Hepatocyte (in vitro differentiated cells): ENCODE results near the gene TXNDC5. TPM values are rescaled to one million over a fixed set of nuclear protein-coding genes. Genes with fewer than 3 reads are reported as not detected.

Experiments used
- DNase-seq: peaks from one replicate; pipeline ENCODE4 v3.0.0-alpha.2; 2016; ENCODE audit warnings: low spot score
- H2AFZ ChIP-seq: fragments of 200-600 bp; sonication (generic); 2 replicates; pipeline ENCODE4 v1.6.0; 2016; ENCODE audit warnings: antibody characterized with exemption, mild to moderate bottlenecking
- H3K27ac ChIP-seq: fragments of 200-600 bp; sonication (generic); 2 replicates; pipeline ENCODE4 v1.5.1; 2016; ENCODE audit warnings: mild to moderate bottlenecking
- H3K27me3 ChIP-seq: fragments of 200-600 bp; sonication (generic); 2 replicates; pipeline ENCODE4 v1.6.1; 2016
- H3K36me3 ChIP-seq: fragments of 200-600 bp; sonication (generic); replicated peaks from 2 replicates; pipeline ENCODE4 v1.5.1; 2016; ENCODE audit warnings: low read depth; ENCODE audit not compliant: insufficient read depth
- H3K4me1 ChIP-seq: fragments of 200-600 bp; sonication (generic); 2 replicates; pipeline ENCODE4 v1.5.1; 2016; ENCODE audit warnings: mild to moderate bottlenecking, moderate library complexity; ENCODE audit not compliant: insufficient read depth
- H3K4me2 ChIP-seq: fragments of 200-600 bp; sonication (generic); 2 replicates; pipeline ENCODE4 v1.6.0; 2016
- H3K4me3 ChIP-seq: fragments of 200-600 bp; sonication (generic); 2 replicates; pipeline ENCODE4 v1.5.1; 2016; ENCODE audit warnings: mild to moderate bottlenecking
- H3K79me2 ChIP-seq: fragments of 200-600 bp; sonication (generic); 2 replicates; pipeline ENCODE4 v1.6.0; 2017; ENCODE audit warnings: mild to moderate bottlenecking
- H3K9me2 ChIP-seq: fragments of 200-600 bp; sonication (generic); replicated peaks from 2 replicates; pipeline ENCODE4 v1.6.0; 2017; ENCODE audit warnings: mild to moderate bottlenecking; ENCODE audit not compliant: insufficient read depth
- H3K9me3 ChIP-seq: fragments of 200-600 bp; sonication (generic); 2 replicates; pipeline ENCODE4 v1.5.1; 2016; ENCODE audit warnings: low read depth, mild to moderate bottlenecking
- H4K20me1 ChIP-seq: fragments of 200-600 bp; sonication (generic); 2 replicates; pipeline ENCODE4 v1.6.0; 2016; ENCODE audit warnings: mild to moderate bottlenecking; ENCODE audit not compliant: insufficient read depth, poor library complexity, severe bottlenecking
- EZH2 ChIP-seq: fragments of 200-600 bp; sonication (generic); IDR thresholded peaks from 2 replicates; pipeline ENCODE4 v1.6.1; 2016; ENCODE audit warnings: antibody characterized with exemption, mild to moderate bottlenecking, borderline replicate concordance
- EZH2phosphoT487 ChIP-seq: fragments of 200-600 bp; sonication (generic); IDR thresholded peaks from one replicate; pipeline ENCODE4 v1.6.1; 2018; ENCODE audit warnings: antibody characterized with exemption, mild to moderate bottlenecking, low read depth, moderate library complexity; ENCODE audit not compliant: unreplicated experiment, severe bottlenecking
- WGBS: methylation state at CpG from one replicate; pipeline ENCODE4 v1.1.6; 2016; ENCODE audit warnings: low lambda C conversion rate; ENCODE audit errors: missing lambda C conversion rate; 5-methylcytosine and 5-hydroxymethylcytosine counted together
- polyA plus RNA-seq: library from polyadenylated mRNA; unstranded; fragments of >200 nt; fragmentation: Nextera tagmentation; extraction: Ambion mirVana; gene quantifications from 2 replicates; pipeline ENCODE4 v1.2.1, GENCODE V29; 2016
- total RNA-seq: library from RNA; depleted of rRNA; stranded (reverse); fragments of >200 nt; gene quantifications from 2 replicates; pipeline ENCODE4 v1.2.3, GENCODE V29; 2014
- TF ChIP-seq, protein P1 (sequence below): fragments of 200-600 bp; sonication (generic); IDR thresholded peaks from 2 replicates; pipeline ENCODE4 v1.5.1; 2016; ENCODE audit warnings: antibody characterized with exemption, mild to moderate bottlenecking; ENCODE audit not compliant: poor library complexity

TXNDC5 gene
- total and polyA plus RNA-seq, 2 experiments from 2014 or later = 238 to 241 TPM

DNA sequence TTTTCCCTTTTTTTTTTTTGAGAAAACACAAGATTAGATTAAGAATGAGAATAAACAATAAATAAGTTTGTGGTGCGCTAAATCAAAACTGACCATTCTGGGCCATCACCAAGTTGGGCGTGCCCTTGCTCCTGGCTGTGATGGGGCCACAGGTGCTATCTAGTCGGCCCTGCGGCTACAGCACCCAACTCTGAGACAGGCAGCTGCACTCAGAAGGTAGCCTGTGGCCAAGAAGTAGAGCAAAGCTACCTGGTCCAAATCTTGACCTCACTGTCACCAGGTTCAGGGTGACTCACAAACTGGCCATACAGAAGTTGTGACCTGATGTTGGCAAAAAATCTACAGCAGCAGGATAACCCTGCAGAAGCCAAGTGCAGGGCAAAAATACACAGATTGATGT lies 3.4 kb downstream of the TXNDC5 start:
- H2AFZ ChIP-seq = no peak overlapping the region
- H3K79me2 ChIP-seq = peaks cover 63% of the 10 kb centered on the region
- H3K9me2 ChIP-seq = no peaks in the 10 kb centered on the region
- H3K4me3 ChIP-seq = no peak overlapping the region
- no peaks in the 10 kb centered on the region for H3K27me3 ChIP-seq
- 96% methylated on average over 4 of the region's 4 CpGs for WGBS
- TF ChIP-seq EZH2phosphoT487 = no peak
- TF ChIP-seq, protein P1, sequence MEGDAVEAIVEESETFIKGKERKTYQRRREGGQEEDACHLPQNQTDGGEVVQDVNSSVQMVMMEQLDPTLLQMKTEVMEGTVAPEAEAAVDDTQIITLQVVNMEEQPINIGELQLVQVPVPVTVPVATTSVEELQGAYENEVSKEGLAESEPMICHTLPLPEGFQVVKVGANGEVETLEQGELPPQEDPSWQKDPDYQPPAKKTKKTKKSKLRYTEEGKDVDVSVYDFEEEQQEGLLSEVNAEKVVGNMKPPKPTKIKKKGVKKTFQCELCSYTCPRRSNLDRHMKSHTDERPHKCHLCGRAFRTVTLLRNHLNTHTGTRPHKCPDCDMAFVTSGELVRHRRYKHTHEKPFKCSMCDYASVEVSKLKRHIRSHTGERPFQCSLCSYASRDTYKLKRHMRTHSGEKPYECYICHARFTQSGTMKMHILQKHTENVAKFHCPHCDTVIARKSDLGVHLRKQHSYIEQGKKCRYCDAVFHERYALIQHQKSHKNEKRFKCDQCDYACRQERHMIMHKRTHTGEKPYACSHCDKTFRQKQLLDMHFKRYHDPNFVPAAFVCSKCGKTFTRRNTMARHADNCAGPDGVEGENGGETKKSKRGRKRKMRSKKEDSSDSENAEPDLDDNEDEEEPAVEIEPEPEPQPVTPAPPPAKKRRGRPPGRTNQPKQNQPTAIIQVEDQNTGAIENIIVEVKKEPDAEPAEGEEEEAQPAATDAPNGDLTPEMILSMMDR = no peak
- H3K9me3 ChIP-seq = no peaks in the 10 kb centered on the region
- H3K27ac ChIP-seq = no peak overlapping the region
- no peak overlapping the region for H3K4me2 ChIP-seq
- H3K36me3 ChIP-seq = peaks cover 4% of the 10 kb centered on the region
- peaks cover 12% of the 10 kb centered on the region for H3K4me1 ChIP-seq
- DNase-seq = no peak
- H4K20me1 ChIP-seq = peaks cover 47% of the 10 kb centered on the region

DNA sequence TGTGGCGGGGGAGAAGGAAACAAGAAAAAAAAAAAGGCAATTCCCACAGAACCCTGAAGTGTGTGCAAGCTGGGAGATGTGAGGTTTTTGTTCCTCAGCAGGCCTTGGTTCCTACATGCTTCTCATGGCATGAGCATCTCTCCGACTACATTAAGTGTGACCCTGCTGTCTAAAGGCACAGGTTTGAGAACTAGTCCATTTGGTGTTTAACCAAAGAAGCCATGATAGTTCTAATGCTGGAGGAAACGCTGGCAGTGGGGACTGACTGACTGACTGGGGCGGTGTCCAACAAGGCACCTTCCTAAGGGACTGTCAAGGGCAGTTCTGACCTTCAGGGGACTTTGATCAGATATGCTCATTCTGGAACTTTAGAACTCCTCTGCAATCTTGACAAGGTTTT lies 3.8 kb downstream of the TXNDC5 start:
- WGBS = 91% methylated on average over 4 of the region's 4 CpGs
- Histone ChIP-seq H3K27me3 (no peaks in the 10 kb centered on the region), H3K4me1 (peaks cover 12% of the 10 kb centered on the region), H3K9me2 (no peaks in the 10 kb centered on the region), H3K9me3 (no peaks in the 10 kb centered on the region), H3K27ac (no peak overlapping the region), H4K20me1 (peaks cover 50% of the 10 kb centered on the region), H3K4me3 (no peak overlapping the region), H3K4me2 (no peak overlapping the region), H2AFZ (no peak overlapping the region), H3K36me3 (peaks cover 4% of the 10 kb centered on the region), H3K79me2 (peaks cover 66% of the 10 kb centered on the region)
- no peak for TF ChIP-seq EZH2
- no peak for TF ChIP-seq EZH2phosphoT487
- TF ChIP-seq, protein P1 = no peak
- DNase-seq = no peak

DNA sequence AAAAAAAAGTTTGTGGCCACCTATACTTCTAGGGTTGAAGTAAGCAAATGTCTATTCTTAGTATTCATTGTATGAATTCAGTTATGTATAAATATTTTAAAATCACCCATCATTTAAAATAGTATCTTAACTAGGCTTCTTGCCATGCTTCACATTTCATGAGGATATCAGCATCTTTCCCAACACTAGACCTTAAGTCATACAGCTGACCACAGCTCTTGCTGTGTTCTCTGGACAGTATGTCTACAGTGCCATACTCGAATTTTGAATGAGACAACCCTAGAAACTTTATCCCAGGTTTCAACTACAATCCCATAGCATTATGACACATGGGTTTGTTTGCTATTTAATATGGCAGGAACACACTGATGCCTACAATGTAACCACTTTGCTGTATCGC lies 5.2 kb downstream of the TXNDC5 start:
- Histone ChIP-seq H3K9me3 (no peaks in the 10 kb centered on the region), H3K27me3 (no peaks in the 10 kb centered on the region), H3K9me2 (no peaks in the 10 kb centered on the region), H3K79me2 (peaks cover 66% of the 10 kb centered on the region), H3K4me2 (no peak overlapping the region), H2AFZ (no peak overlapping the region), H3K4me3 (no peak overlapping the region), H3K36me3 (peaks cover 4% of the 10 kb centered on the region), H3K4me1 (peaks cover 7% of the 10 kb centered on the region), H3K27ac (no peak overlapping the region), H4K20me1 (peaks cover 54% of the 10 kb centered on the region)
- no peak for DNase-seq
- WGBS = 87% methylated on average over 2 of the region's 2 CpGs
- TF ChIP-seq EZH2 = no peak
- TF ChIP-seq, protein P1 = no peak
- no peak for TF ChIP-seq EZH2phosphoT487
